PC-3 (cell line): ENCODE measurements around the gene MTG1. TPM values are rescaled to one million over a fixed set of nuclear protein-coding genes. Genes with fewer than 3 reads are reported as not detected.

Experiments used
- ATAC-seq: fragments of 200-7000 bp; cut with Tn5 transposase; 2 replicates; pipeline ENCODE4 v1.9.1; 2020; ENCODE audit warnings: mild to moderate bottlenecking, moderate library complexity
- BruUV-seq: library from RNA; stranded (reverse); fragments of 400-500 nt; replicated peaks from 2 replicates; lab custom pipeline; 2021; lab: Mats Ljungman, UMichigan
- CTCF ChIA-PET: fragments of 300-600 bp; sonication (Branson Sonifier 250); formaldehyde crosslinking; loops from one replicate; lab custom pipeline; 2022; ENCODE audit warnings: antibody characterized with exemption; lab: Charles Lee
- POLR2A ChIA-PET: fragments of 300-600 bp; sonication (Branson Sonifier 250); formaldehyde crosslinking; loops from one replicate; lab custom pipeline; 2022; ENCODE audit warnings: antibody characterized with exemption; ENCODE audit not compliant: unreplicated experiment; lab: Charles Lee
- DNase-seq: peaks from one replicate; pipeline ENCODE4 v3.0.0-alpha.2; 2015
- H2AFZ ChIP-seq: fragments of 300-600 bp; sonication (generic); 2 replicates; pipeline ENCODE4 v1.6.0; 2016; ENCODE audit warnings: antibody characterized with exemption, low read length
- H3F3A ChIP-seq: fragments of 300-600 bp; sonication (generic); one replicate; pipeline ENCODE4 v1.6.0; 2017; ENCODE audit warnings: antibody characterized with exemption, low read length, control low read depth, mild to moderate bottlenecking; ENCODE audit not compliant: unreplicated experiment
- H3K27ac ChIP-seq: fragments of 300-600 bp; sonication (generic); 2 replicates; pipeline ENCODE4 v1.5.1; 2016; ENCODE audit warnings: mild to moderate bottlenecking, low read length
- H3K27me3 ChIP-seq: fragments of 300-600 bp; sonication (generic); 2 replicates; pipeline ENCODE4 v1.6.1; 2016; ENCODE audit warnings: low read length, mixed read lengths
- H3K36me3 ChIP-seq: fragments of 300-600 bp; sonication (generic); 2 replicates; pipeline ENCODE4 v1.6.1; 2016; ENCODE audit warnings: low read depth, mixed run types, low read length, mixed read lengths
- H3K4me1 ChIP-seq: fragments of 300-600 bp; sonication (generic); 2 replicates; pipeline ENCODE4 v1.5.1; 2016; ENCODE audit warnings: low read length; ENCODE audit not compliant: insufficient read depth
- H3K4me2 ChIP-seq: fragments of 300-600 bp; sonication (generic); 2 replicates; pipeline ENCODE4 v1.6.0; 2016; ENCODE audit warnings: low read length
- H3K4me3 ChIP-seq: fragments of 300-600 bp; sonication (generic); 2 replicates; pipeline ENCODE4 v1.5.1; 2016; ENCODE audit warnings: mild to moderate bottlenecking, low read length, mixed read lengths
- H3K79me2 ChIP-seq: fragments of 300-600 bp; sonication (generic); 2 replicates; pipeline ENCODE4 v1.6.1; 2017; ENCODE audit warnings: low read length, mixed read lengths
- H3K9ac ChIP-seq: fragments of 300-600 bp; sonication (generic); 2 replicates; pipeline ENCODE4 v1.6.0; 2016; ENCODE audit warnings: mild to moderate bottlenecking, low read length
- H3K9me2 ChIP-seq: fragments of 300-600 bp; sonication (generic); replicated peaks from 2 replicates; pipeline ENCODE4 v1.6.1; 2016; ENCODE audit warnings: mixed run types, low read length, mixed read lengths
- H3K9me3 ChIP-seq: fragments of 300-600 bp; sonication (generic); 2 replicates; pipeline ENCODE4 v1.6.1; 2016; ENCODE audit warnings: low read length, mixed read lengths
- H4K20me1 ChIP-seq: fragments of 300-600 bp; sonication (generic); 2 replicates; pipeline ENCODE4 v1.6.1; 2016; ENCODE audit warnings: low read length, mixed read lengths
- EZH2 ChIP-seq: fragments of 300-600 bp; sonication (generic); IDR thresholded peaks from one replicate; pipeline ENCODE4 v1.6.1; 2017; ENCODE audit warnings: antibody characterized with exemption, mild to moderate bottlenecking, low read length; ENCODE audit not compliant: unreplicated experiment
- EZH2phosphoT487 ChIP-seq: fragments of 300-600 bp; sonication (generic); IDR thresholded peaks from 2 replicates; pipeline ENCODE4 v1.6.1; 2018; ENCODE audit warnings: mild to moderate bottlenecking, antibody characterized with exemption, low read length, borderline replicate concordance
- intact Hi-C: fragments of 100-400 bp; cut with micrococcal nuclease; formaldehyde crosslinking; loops from 2 replicates; pipeline ENCODE4 v1.9.0; 2023
- total RNA-seq: library from RNA; depleted of rRNA; stranded (reverse); fragments of >200 nt; gene quantifications from 2 replicates; pipeline ENCODE4 v1.2.3, GENCODE V29; 2014
- TF ChIP-seq, protein P1 (sequence below): fragments of 300-600 bp; sonication (generic); conservative IDR thresholded peaks from 2 replicates; pipeline ENCODE4 v1.5.1; 2017; ENCODE audit warnings: antibody characterized with exemption, low read depth, mild to moderate bottlenecking, low read length

Gene MTG1
- total RNA-seq, 1 experiment from 2014 or later, result 39.4 TPM

DNA sequence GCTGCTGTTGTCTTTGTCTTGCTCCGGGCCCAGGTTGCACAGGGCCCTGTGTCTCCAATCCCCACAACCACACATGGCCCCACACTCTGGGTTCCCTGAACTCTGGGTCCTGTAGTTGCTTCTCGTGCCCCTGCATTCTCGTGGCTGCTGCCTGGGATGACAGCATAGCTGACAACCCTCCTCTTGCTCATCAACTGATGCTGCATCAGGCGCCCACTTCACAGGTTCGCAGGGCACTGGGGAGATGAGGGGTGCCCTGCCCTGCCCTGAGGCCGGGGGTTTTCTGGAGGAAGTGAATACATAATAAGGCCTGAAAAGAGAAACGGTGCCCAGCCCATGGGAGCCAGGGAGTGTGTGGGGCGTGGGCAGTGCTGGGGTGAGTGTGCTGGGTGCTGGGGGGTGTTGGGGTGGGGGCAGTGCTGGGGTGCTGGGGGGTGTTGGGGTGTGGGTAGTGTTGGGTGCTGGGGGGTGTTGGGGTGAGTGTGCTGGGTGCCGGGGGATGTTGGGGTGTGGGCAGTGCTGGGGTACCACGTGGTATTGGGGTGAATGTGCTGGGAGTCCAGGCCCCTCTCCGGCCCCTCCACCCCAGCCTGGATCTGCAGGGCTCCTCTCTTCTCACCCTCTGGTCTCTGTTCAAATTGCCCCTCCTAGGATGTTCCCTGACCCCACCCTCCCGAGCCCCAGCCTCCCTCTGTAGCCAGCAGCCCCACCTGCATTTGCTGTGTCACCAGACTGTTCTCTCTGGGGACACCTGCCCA, 2.0 kb upstream of the MTG1 start:
- no peak for ATAC-seq
- no peak overlapping the region for H3K9ac ChIP-seq
- DNase-seq, result no peak
- BruUV-seq, result no TSS peak
- no peak overlapping the region for H3K4me3 ChIP-seq
- no peaks in the 10 kb centered on the region for H3K27me3 ChIP-seq
- peaks cover 6% of the 10 kb centered on the region; the same call in 1 of the 2 replicates for H3K36me3 ChIP-seq
- no peaks in the 10 kb centered on the region for H3K9me3 ChIP-seq
- H3K79me2 ChIP-seq, result peaks cover 25% of the 10 kb centered on the region
- TF ChIP-seq EZH2, result no peak
- TF ChIP-seq EZH2phosphoT487, result no peak
- TF ChIP-seq, protein P1, sequence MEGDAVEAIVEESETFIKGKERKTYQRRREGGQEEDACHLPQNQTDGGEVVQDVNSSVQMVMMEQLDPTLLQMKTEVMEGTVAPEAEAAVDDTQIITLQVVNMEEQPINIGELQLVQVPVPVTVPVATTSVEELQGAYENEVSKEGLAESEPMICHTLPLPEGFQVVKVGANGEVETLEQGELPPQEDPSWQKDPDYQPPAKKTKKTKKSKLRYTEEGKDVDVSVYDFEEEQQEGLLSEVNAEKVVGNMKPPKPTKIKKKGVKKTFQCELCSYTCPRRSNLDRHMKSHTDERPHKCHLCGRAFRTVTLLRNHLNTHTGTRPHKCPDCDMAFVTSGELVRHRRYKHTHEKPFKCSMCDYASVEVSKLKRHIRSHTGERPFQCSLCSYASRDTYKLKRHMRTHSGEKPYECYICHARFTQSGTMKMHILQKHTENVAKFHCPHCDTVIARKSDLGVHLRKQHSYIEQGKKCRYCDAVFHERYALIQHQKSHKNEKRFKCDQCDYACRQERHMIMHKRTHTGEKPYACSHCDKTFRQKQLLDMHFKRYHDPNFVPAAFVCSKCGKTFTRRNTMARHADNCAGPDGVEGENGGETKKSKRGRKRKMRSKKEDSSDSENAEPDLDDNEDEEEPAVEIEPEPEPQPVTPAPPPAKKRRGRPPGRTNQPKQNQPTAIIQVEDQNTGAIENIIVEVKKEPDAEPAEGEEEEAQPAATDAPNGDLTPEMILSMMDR, result no peak
- no peak overlapping the region for H3K27ac ChIP-seq
- ChIA-PET POLR2A (no interaction called here), CTCF (no interaction called here)
- H3K9me2 ChIP-seq, result no peaks in the 10 kb centered on the region
- no peak overlapping the region for H2AFZ ChIP-seq
- no peak overlapping the region for H3K4me2 ChIP-seq
- peaks cover 16% of the 10 kb centered on the region for H3K4me1 ChIP-seq
- H3F3A ChIP-seq, result no peaks in the 10 kb centered on the region
- intact Hi-C loops, result no loop called here
- H4K20me1 ChIP-seq, result no peaks in the 10 kb centered on the region

DNA sequence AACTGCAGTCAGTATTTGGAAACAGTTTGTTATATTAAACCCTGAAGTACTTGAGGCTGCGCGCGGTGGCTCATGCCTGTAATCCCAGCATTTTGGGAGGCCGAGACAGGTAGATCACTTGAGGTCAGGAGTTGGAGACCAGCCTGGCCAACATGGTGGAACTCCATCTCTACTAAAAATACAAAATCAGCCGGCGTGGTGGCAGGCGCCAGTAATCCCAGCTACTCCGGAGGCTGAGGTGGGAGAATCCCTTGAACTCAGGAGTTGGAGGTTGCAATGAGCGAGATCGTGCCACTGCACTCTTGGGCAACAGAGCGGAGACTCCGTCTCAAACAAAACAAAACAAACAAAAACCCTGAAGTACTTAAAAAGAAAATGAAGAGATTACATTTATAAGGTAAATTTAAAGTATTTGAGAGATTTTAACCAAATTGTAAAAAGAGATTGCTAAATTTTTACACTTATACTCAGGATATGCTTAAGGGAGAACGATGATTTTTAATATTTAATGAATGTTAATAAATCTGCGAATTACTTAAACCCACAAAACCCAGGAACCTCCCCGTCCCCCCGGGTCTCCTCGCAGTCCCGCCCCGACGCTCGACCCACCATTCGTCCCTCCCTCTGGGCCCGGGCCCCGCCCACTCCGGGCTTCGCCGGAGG, 425 bp upstream of the MTG1 start:
- no peaks in the 10 kb centered on the region for H3K9me3 ChIP-seq
- peaks cover 25% of the 10 kb centered on the region for H3K4me1 ChIP-seq
- no peaks in the 10 kb centered on the region for H3F3A ChIP-seq
- intact Hi-C loops, result no loop called here
- H3K4me2 ChIP-seq, result peak overlapping the region; percentile 100
- CTCF ChIA-PET, result no interaction called here
- H3K36me3 ChIP-seq, result peaks cover 9% of the 10 kb centered on the region
- POLR2A ChIA-PET, result no interaction called here
- no peak for TF ChIP-seq EZH2phosphoT487
- no peak for TF ChIP-seq EZH2
- TF ChIP-seq, protein P1, result no peak
- TSS peak; percentile 35 for BruUV-seq
- no peak overlapping the region for H3K27ac ChIP-seq
- no peaks in the 10 kb centered on the region for H3K27me3 ChIP-seq
- no peak for DNase-seq
- peak overlapping the region; percentile 96 for H3K4me3 ChIP-seq
- no peaks in the 10 kb centered on the region for H3K9me2 ChIP-seq
- H2AFZ ChIP-seq, result peak overlapping the region; percentile 78
- ATAC-seq, result no peak
- H3K79me2 ChIP-seq, result peaks cover 30% of the 10 kb centered on the region
- peak overlapping the region; percentile 100; the same call in 1 of the 2 replicates for H3K9ac ChIP-seq
- no peaks in the 10 kb centered on the region for H4K20me1 ChIP-seq
